Panc1 (cell line): Measurements from ENCODE around the gene KIF21B. TPM values are rescaled to one million over a fixed set of nuclear protein-coding genes. Genes with fewer than 3 reads are reported as not detected.

Experiments used
- ATAC-seq: fragments of 200-7000 bp; cut with Tn5 transposase; 2 replicates; pipeline ENCODE4 v1.9.1; 2020; ENCODE audit warnings: mild to moderate bottlenecking, moderate library complexity
- BruUV-seq: library from RNA; stranded (reverse); fragments of 400-500 nt; replicated peaks from 2 replicates; lab custom pipeline; 2021; lab: Mats Ljungman, UMichigan
- CTCF ChIA-PET: fragments of 300-600 bp; sonication (Branson Sonifier 250); formaldehyde crosslinking; loops from one replicate; lab custom pipeline; 2022; ENCODE audit warnings: antibody characterized with exemption; lab: Charles Lee
- POLR2A ChIA-PET: fragments of 300-600 bp; sonication (Branson Sonifier 250); formaldehyde crosslinking; loops from one replicate; lab custom pipeline; 2022; ENCODE audit warnings: antibody characterized with exemption; lab: Charles Lee
- DNase-seq: peaks from one replicate; pipeline ENCODE4 v3.0.0-alpha.2; 2010; ENCODE audit warnings: low read depth, low spot score
- H3K27ac ChIP-seq: 2 replicates; pipeline ENCODE4 v1.5.1; 2011; ENCODE audit warnings: mild to moderate bottlenecking, low read length, inconsistent platforms
- H3K27me3 ChIP-seq: fragments of 200-500 bp; sonication (Bioruptor generic); 2 replicates; pipeline ENCODE4 v1.6.0; 2014; ENCODE audit warnings: low read length, inconsistent platforms; ENCODE audit not compliant: control insufficient read depth, insufficient read depth
- H3K36me3 ChIP-seq: fragments of 200-500 bp; sonication (Bioruptor generic); 2 replicates; pipeline ENCODE4 v1.5.1; 2014; ENCODE audit warnings: inconsistent platforms, mild to moderate bottlenecking, low read length, moderate library complexity; ENCODE audit not compliant: control insufficient read depth, insufficient read depth
- H3K4me1 ChIP-seq: 2 replicates; pipeline ENCODE4 v1.5.1; 2011; ENCODE audit warnings: inconsistent platforms, mild to moderate bottlenecking, low read length, moderate library complexity; ENCODE audit not compliant: control insufficient read depth, insufficient read depth
- H3K4me3 ChIP-seq, 2 experiments: 2 replicates each; pipeline ENCODE4 v1.5.1; 2011 to 2012; ENCODE audit warnings: low read depth in 2 of 2, low read length in 2 of 2, mild to moderate bottlenecking in 2 of 2, inconsistent platforms in 1 of 2, moderate library complexity in 1 of 2
- H3K9me3 ChIP-seq: fragments of 200-500 bp; sonication (Bioruptor generic); 2 replicates; pipeline ENCODE4 v1.5.1; 2014; ENCODE audit warnings: low read depth, mild to moderate bottlenecking, inconsistent platforms, low read length, moderate library complexity; ENCODE audit not compliant: control insufficient read depth, insufficient read depth
- CTCF ChIP-seq: fragments of 450-650 bp; IDR thresholded peaks from 2 replicates; pipeline ENCODE4 v1.5.1; 2017; ENCODE audit warnings: mild to moderate bottlenecking
- POLR2AphosphoS5 ChIP-seq: IDR thresholded peaks from 2 replicates; pipeline ENCODE4 v1.6.1; 2012; ENCODE audit warnings: mild to moderate bottlenecking, low read depth, low read length, moderate library complexity
- REST ChIP-seq, 2 experiments: IDR thresholded peaks; 2 replicates each; pipeline ENCODE4 v1.6.1; 2011 to 2012; ENCODE audit warnings: low read depth in 2 of 2, control low read depth in 1 of 2, low read length in 1 of 2, mild to moderate bottlenecking in 1 of 2, moderate library complexity in 1 of 2; ENCODE audit not compliant: insufficient read depth in 1 of 2
- SIN3A ChIP-seq: IDR thresholded peaks from 2 replicates; pipeline ENCODE4 v1.6.1; 2012; ENCODE audit warnings: low read depth, mild to moderate bottlenecking, low read length, moderate library complexity, borderline replicate concordance; ENCODE audit not compliant: insufficient read depth
- TCF7L2 ChIP-seq: IDR thresholded peaks from 2 replicates; pipeline ENCODE4 v1.6.1; 2011; ENCODE audit warnings: mild to moderate bottlenecking, low read depth, low read length, inconsistent platforms
- in situ Hi-C: cut with HindIII; loops from 2 replicates; pipeline ENCODE4 v1.10.0; 2016; ENCODE audit warnings: low sequenced_read_pairs, low pct_unique_long_range_greater_than_20kb
- intact Hi-C: fragments of 100-400 bp; cut with micrococcal nuclease; formaldehyde crosslinking; loops from one replicate; pipeline ENCODE4 v1.10.0; 2022; ENCODE audit not compliant: unreplicated experiment
- total RNA-seq: library from RNA; stranded (reverse); gene quantifications from one replicate; pipeline ENCODE4 v1.2.1, GENCODE V29; 2021; ENCODE audit not compliant: unreplicated experiment

The KIF21B gene
- total RNA-seq, 1 experiment from 2014 or later = 0.46 TPM

- Histone ChIP-seq H3K27ac (no peak overlapping the region), H3K9me3 (no peaks in the 10 kb centered on the region), H3K4me1 (no peaks in the 10 kb centered on the region), H3K27me3 (no peaks in the 10 kb centered on the region), H3K36me3 (no peaks in the 10 kb centered on the region), H3K4me3 (no peak overlapping the region)
- ChIA-PET CTCF (no interaction called here), POLR2A (no interaction called here)
- in situ Hi-C loops = no loop called here
- BruUV-seq = no TSS peak
- ATAC-seq (no peak), DNase-seq (no peak)
- TF ChIP-seq REST (IDR thresholded peaks at IDR 0.05; ENCODE audit: insufficient read depth in 1 of 2, low read depth in 2 of 2, low read length in 1 of 2) = no peak
- TF ChIP-seq CTCF = no peak
- no peak for TF ChIP-seq TCF7L2
- no peak for TF ChIP-seq SIN3A
- no peak for TF ChIP-seq POLR2AphosphoS5
- intact Hi-C loops = no loop called here
These were observed 41.2 kb downstream of the KIF21B start for GRCh38 chr1:200982071-200982945.

GRCh38 chr1:200981278-200981677, 42.2 kb downstream of the KIF21B start:
- in situ Hi-C loops = no loop called here
- Histone ChIP-seq H3K4me3 (no peak overlapping the region), H3K27me3 (no peaks in the 10 kb centered on the region), H3K27ac (no peak overlapping the region), H3K36me3 (no peaks in the 10 kb centered on the region), H3K9me3 (no peaks in the 10 kb centered on the region), H3K4me1 (no peaks in the 10 kb centered on the region)
- CTCF ChIA-PET = no interaction called here
- BruUV-seq = no TSS peak
- ATAC-seq = no peak
- POLR2A ChIA-PET = no interaction called here
- intact Hi-C loops = no loop called here
- TF ChIP-seq CTCF = no peak
- TF ChIP-seq REST (IDR thresholded peaks at IDR 0.05; ENCODE audit: insufficient read depth in 1 of 2, low read depth in 2 of 2, low read length in 1 of 2) = no peak
- no peak for TF ChIP-seq TCF7L2
- TF ChIP-seq SIN3A = no peak
- no peak for TF ChIP-seq POLR2AphosphoS5
- DNase-seq = no peak
